HG03039 (cell line): Measurements from ENCODE around the gene CTIF.

ENCODE experiments used
- ATAC-seq: cut with Tn5 transposase; IDR thresholded peaks from one replicate; pipeline ENCODE4 v1.9.1; 2021; ENCODE audit warnings: mild to moderate bottlenecking, moderate library complexity; ENCODE audit not compliant: unreplicated experiment

CTIF gene

GRCh38 chr18:48721312-48721711 lies 182.5 kb downstream of the CTIF start:
- ATAC-seq = no peak

GRCh38 chr18:48723016-48723415 lies 184.2 kb downstream of the CTIF start:
- ATAC-seq = no peak

- ATAC-seq = no peak
Observed at GRCh38 chr18:48723837-48724236, 185.0 kb downstream of the CTIF start.

GRCh38 chr18:48724442-48724841 lies 185.6 kb downstream of the CTIF start:
- no peak for ATAC-seq

- ATAC-seq = no peak
Observed at GRCh38 chr18:48724939-48725338, 186.1 kb downstream of the CTIF start.

GRCh38 chr18:48725562-48725961 lies 186.7 kb downstream of the CTIF start:
- no peak for ATAC-seq

- no peak for ATAC-seq
Observed at GRCh38 chr18:48727681-48728080, 188.8 kb downstream of the CTIF start.

- ATAC-seq = no peak
Observed at GRCh38 chr18:48728204-48728833, 189.5 kb downstream of the CTIF start.

- no peak for ATAC-seq
Observed at GRCh38 chr18:48729404-48729803, 190.6 kb downstream of the CTIF start.

GRCh38 chr18:48730010-48730409 lies 191.2 kb downstream of the CTIF start:
- no peak for ATAC-seq

- no peak for ATAC-seq
Observed at GRCh38 chr18:48732767-48733424, 194.1 kb downstream of the CTIF start.

GRCh38 chr18:48733643-48734253 lies 194.9 kb downstream of the CTIF start:
- no peak for ATAC-seq

- no peak for ATAC-seq
Observed at GRCh38 chr18:48734460-48734859, 195.6 kb downstream of the CTIF start.

GRCh38 chr18:48735080-48735676 lies 196.3 kb downstream of the CTIF start:
- ATAC-seq = no peak

GRCh38 chr18:48735681-48736255 lies 196.9 kb downstream of the CTIF start:
- ATAC-seq = no peak

GRCh38 chr18:48736321-48737260 lies 197.8 kb downstream of the CTIF start:
- ATAC-seq = no peak

- no peak for ATAC-seq
Observed at GRCh38 chr18:48739266-48740067, 200.6 kb downstream of the CTIF start.

GRCh38 chr18:48740068-48740440 lies 201.2 kb downstream of the CTIF start:
- no peak for ATAC-seq

- no peak for ATAC-seq
Observed at GRCh38 chr18:48740851-48741485, 202.1 kb downstream of the CTIF start.
